Calu3 (cell line): ENCODE results near the gene MRPS33. TPM values are rescaled to one million over a fixed set of nuclear protein-coding genes. Genes with fewer than 3 reads are reported as not detected.
A peak's percentile ranks its signal among the peaks of the same experiment; 100 is the strongest.

Experiments used
- BruUV-seq: library from RNA; stranded (reverse); fragments of 400-500 nt; replicated peaks from 2 replicates; lab custom pipeline; 2021; lab: Mats Ljungman, UMichigan
- CTCF ChIA-PET: fragments of 300-600 bp; sonication (Branson Sonifier 250); formaldehyde crosslinking; loops from one replicate; lab custom pipeline; 2022; ENCODE audit warnings: antibody characterized with exemption; lab: Charles Lee
- DNase-seq: peaks from one replicate; pipeline ENCODE4 v3.0.0; 2022
- H3K27ac Mint-ChIP-seq: one replicate; pipeline ENCODE4 v1.8.0; 2022; ENCODE audit warnings: mixed read lengths; ENCODE audit not compliant: unreplicated experiment
- H3K27me3 Mint-ChIP-seq: one replicate; pipeline ENCODE4 v1.8.0; 2022; ENCODE audit warnings: mixed read lengths; ENCODE audit not compliant: unreplicated experiment
- H3K36me3 Mint-ChIP-seq: one replicate; pipeline ENCODE4 v1.8.0; 2022; ENCODE audit warnings: mild to moderate bottlenecking, moderate library complexity, mixed read lengths; ENCODE audit not compliant: insufficient read depth, unreplicated experiment
- H3K4me1 Mint-ChIP-seq: one replicate; pipeline ENCODE4 v1.8.0; 2022; ENCODE audit warnings: mild to moderate bottlenecking, low read depth, mixed read lengths; ENCODE audit not compliant: unreplicated experiment
- H3K4me3 Mint-ChIP-seq: one replicate; pipeline ENCODE4 v1.8.0; 2022; ENCODE audit warnings: mild to moderate bottlenecking, low read depth, moderate library complexity, mixed read lengths; ENCODE audit not compliant: unreplicated experiment
- H3K9me3 Mint-ChIP-seq: one replicate; pipeline ENCODE4 v1.8.0; 2022; ENCODE audit warnings: low read depth, mixed read lengths; ENCODE audit not compliant: unreplicated experiment
- intact Hi-C: fragments of 100-400 bp; cut with micrococcal nuclease; formaldehyde crosslinking; loops from one replicate; pipeline ENCODE4 v1.10.0; 2022; ENCODE audit not compliant: unreplicated experiment
- total RNA-seq: library from RNA; stranded (reverse); gene quantifications from 2 replicates; pipeline ENCODE4 v1.2.3, GENCODE V29; 2022
- TF ChIP-seq, protein P1 (sequence below): fragments of 200-600 bp; IDR thresholded peaks from one replicate; pipeline ENCODE4 v1.8.0; 2022; ENCODE audit warnings: antibody characterized with exemption; ENCODE audit not compliant: unreplicated experiment

Gene MRPS33
- total RNA-seq, 1 experiment from 2014 or later = 54.6 TPM

GRCh38 chr7:141014125-141014523, 628 bp downstream of the MRPS33 start:
- H3K9me3 Mint-ChIP-seq = peaks cover 3% of the 10 kb centered on the region
- H3K27me3 Mint-ChIP-seq = no peaks in the 10 kb centered on the region
- TF ChIP-seq, protein P1, sequence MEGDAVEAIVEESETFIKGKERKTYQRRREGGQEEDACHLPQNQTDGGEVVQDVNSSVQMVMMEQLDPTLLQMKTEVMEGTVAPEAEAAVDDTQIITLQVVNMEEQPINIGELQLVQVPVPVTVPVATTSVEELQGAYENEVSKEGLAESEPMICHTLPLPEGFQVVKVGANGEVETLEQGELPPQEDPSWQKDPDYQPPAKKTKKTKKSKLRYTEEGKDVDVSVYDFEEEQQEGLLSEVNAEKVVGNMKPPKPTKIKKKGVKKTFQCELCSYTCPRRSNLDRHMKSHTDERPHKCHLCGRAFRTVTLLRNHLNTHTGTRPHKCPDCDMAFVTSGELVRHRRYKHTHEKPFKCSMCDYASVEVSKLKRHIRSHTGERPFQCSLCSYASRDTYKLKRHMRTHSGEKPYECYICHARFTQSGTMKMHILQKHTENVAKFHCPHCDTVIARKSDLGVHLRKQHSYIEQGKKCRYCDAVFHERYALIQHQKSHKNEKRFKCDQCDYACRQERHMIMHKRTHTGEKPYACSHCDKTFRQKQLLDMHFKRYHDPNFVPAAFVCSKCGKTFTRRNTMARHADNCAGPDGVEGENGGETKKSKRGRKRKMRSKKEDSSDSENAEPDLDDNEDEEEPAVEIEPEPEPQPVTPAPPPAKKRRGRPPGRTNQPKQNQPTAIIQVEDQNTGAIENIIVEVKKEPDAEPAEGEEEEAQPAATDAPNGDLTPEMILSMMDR = no peak
- H3K27ac Mint-ChIP-seq = peak overlapping the region; percentile 89
- intact Hi-C loops = loop anchor here (2.0 to 5.0 kb wide), 2 partner anchors 342 to 519 kb away; partner anchors contain the start of gene ADCK2
- DNase-seq = no peak
- CTCF ChIA-PET = interaction anchor here (0.9 to 1.6 kb wide), 5 partner anchors 148 to 519 kb away, joined by 3 to 8 read pairs (median 3); no protein-coding TSS in a partner anchor
- BruUV-seq = no TSS peak
- H3K36me3 Mint-ChIP-seq = peaks cover 22% of the 10 kb centered on the region
- H3K4me3 Mint-ChIP-seq = peak overlapping the region; percentile 92
- H3K4me1 Mint-ChIP-seq = peaks cover 9% of the 10 kb centered on the region

GRCh38 chr7:141013345-141013715, 1.4 kb downstream of the MRPS33 start:
- BruUV-seq = no TSS peak
- Mint-ChIP-seq H3K4me3 (peak overlapping the region; percentile 92), H3K4me1 (peaks cover 9% of the 10 kb centered on the region), H3K27ac (no peak overlapping the region), H3K9me3 (peaks cover 3% of the 10 kb centered on the region), H3K36me3 (peaks cover 22% of the 10 kb centered on the region), H3K27me3 (no peaks in the 10 kb centered on the region)
- DNase-seq = no peak
- intact Hi-C loops = loop anchor here (5.0 kb wide), 1 partner anchor 341 kb away; the partner anchor contains the start of gene ADCK2
- CTCF ChIA-PET = interaction anchor here (1.1 kb wide), 1 partner anchor 207 kb away, joined by 3 read pairs; no protein-coding TSS in a partner anchor
- TF ChIP-seq, protein P1 = no peak

GRCh38 chr7:141012696-141013344, 1.9 kb downstream of the MRPS33 start:
- no TSS peak for BruUV-seq
- DNase-seq = no peak
- intact Hi-C loops = loop anchor here (1.0 to 5.0 kb wide), 2 partner anchors 202 to 341 kb away; partner anchors contain the start of gene ADCK2
- peaks cover 22% of the 10 kb centered on the region for H3K36me3 Mint-ChIP-seq
- peaks cover 9% of the 10 kb centered on the region for H3K4me1 Mint-ChIP-seq
- peaks cover 3% of the 10 kb centered on the region for H3K9me3 Mint-ChIP-seq
- TF ChIP-seq, protein P1 = no peak
- no peaks in the 10 kb centered on the region for H3K27me3 Mint-ChIP-seq
- H3K4me3 Mint-ChIP-seq = peak overlapping the region; percentile 92
- CTCF ChIA-PET = no interaction called here
- H3K27ac Mint-ChIP-seq = no peak overlapping the region

DNA sequence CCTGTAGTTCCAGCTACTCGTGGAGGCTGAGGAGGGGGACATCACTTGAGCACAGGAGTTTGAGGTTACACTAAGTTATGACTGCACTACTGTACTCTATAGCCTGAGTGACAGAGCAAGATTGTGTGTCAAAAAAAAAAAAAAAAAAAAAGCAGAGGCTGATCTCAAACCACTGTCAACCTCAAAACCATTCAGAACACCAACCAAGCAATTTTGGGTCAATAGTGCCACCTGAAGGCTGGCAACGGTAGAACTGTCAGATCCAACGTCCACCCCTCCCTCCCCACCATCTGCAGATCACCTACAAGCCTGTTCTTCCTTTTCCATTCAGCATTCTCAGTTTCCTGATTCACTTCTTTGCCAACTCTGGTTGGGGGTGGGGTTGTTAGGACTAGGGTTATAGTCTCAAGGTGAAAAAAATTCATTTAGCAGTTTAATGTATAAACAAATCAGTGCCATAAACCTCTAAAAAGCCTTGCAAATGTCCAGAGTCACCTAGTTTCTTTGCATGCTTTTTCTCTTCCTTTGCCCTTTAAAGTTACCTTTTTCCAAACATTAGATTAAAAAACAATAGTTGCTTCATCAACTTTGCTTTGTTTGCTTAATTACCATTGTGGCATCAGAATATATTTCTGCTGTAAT, 2.6 kb downstream of the MRPS33 start:
- Mint-ChIP-seq H3K27ac (no peak overlapping the region), H3K36me3 (peaks cover 29% of the 10 kb centered on the region)

More for the DNA sequence above, 2.6 kb downstream of the MRPS33 start:
- intact Hi-C loops = loop anchor here (1.0 to 5.0 kb wide), 2 partner anchors 201 to 340 kb away; partner anchors contain the start of gene ADCK2
- DNase-seq = peak; percentile 71
- Mint-ChIP-seq H3K9me3 (peaks cover 3% of the 10 kb centered on the region), H3K4me3 (no peak overlapping the region), H3K27me3 (no peaks in the 10 kb centered on the region), H3K4me1 (peaks cover 9% of the 10 kb centered on the region)
- CTCF ChIA-PET = interaction anchor here (0.7 to 1.2 kb wide), 2 partner anchors 201 to 636 kb away, joined by 3 to 9 read pairs; no protein-coding TSS in a partner anchor
- TF ChIP-seq, protein P1 = peak; percentile 57
- BruUV-seq = no TSS peak
